Measurements from ENCODE around the gene ZNHIT6. TPM values are rescaled to one million over a fixed set of nuclear protein-coding genes. Genes with fewer than 3 reads are reported as not detected.

Gene ZNHIT6
- polyA plus RNA-seq, 1 donor, result 17.5 TPM

GRCh38 chr1:85616736-85617135 lies 91.5 kb downstream of the ZNHIT6 start:
- DNase-seq, result no peak

DNA sequence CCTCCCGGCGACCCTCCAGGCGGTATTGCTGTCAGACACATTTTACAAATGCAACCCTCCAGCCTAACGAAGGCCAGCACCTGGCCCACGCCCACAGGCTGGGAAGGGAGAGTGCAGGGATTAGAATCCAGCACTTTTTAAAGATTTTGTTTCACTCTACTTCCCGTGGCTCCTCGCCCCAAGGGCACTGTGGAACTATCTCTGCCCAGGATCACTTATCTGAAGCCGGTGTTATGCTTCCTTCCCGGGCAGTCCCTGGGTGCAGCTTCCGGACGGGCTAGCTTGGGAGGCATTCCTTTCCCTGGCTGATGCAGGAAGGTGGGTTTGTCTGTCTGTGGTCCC lies 91.9 kb downstream of the ZNHIT6 start:
- no peak for DNase-seq

DNA sequence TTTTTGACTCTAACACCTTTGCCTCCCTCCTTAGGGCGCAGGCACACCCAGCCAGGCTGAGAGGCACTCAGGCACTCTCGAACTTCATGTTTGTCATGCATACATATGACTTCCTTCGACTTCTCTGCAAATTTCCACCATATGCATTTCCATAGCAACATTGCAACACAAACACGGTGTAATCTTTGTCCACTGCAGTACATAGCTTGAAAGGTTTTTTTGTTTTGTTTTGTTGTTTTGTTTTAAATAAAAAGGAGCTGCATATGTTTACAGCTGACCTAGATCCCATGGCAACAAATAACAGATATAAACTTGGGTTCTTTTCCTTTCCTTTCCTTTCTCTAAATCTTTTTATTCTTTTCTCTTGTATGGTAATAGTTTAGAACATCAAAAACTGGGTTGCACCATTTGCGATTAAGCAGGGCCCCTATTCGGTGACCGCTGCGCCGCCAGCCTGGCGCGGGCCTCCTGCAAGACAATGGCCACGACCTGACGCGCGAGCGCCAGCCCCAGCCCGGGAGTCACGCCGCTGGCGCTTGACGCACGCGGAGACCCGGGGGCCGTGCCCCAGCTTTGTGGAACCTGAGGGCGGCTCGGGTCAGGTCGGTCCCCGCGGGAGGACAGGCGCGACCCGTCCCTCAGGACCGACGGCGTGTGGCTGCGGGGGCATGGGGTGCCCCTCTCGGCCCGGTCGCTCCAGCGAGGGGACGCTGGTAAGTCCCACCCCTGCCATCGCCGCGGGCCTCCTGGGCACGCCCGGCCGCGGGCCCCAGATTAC lies 92.5 kb downstream of the ZNHIT6 start:
- peak; percentile 43 for DNase-seq

DNA sequence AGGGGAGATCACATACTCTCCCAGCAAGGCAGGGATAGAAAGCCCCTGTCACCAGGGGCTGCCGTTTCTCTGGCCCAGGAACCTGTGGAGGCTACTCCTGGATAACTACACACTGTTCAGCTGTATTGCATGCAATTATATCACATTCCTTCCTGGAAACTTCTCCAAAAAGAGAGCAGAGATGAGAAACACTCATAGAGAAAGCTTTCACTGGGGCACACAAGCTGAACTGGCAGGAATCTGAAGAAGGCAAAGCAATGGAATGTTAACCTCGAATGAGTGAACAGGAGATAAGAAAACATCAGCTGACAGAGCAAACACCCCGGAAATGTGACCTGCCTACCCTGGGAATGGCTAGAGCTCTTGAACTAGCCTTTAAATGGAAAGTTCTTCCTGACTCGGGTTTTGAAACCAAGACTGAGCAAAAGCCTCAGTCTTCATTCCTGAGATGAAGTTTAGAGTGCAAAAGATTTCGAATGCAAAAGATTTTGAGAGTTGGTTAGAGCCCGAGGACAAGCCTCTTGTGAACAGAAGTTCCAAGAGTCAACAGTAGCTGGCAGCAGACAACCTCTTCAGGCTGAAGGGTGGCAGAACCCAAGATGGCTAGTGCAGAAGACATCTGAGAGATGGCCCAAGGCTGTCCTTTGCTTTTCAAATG lies 95.4 kb downstream of the ZNHIT6 start:
- no peak for DNase-seq

GRCh38 chr1:85611856-85612255 lies 96.4 kb downstream of the ZNHIT6 start:
- DNase-seq, result peak; percentile 47

DNA sequence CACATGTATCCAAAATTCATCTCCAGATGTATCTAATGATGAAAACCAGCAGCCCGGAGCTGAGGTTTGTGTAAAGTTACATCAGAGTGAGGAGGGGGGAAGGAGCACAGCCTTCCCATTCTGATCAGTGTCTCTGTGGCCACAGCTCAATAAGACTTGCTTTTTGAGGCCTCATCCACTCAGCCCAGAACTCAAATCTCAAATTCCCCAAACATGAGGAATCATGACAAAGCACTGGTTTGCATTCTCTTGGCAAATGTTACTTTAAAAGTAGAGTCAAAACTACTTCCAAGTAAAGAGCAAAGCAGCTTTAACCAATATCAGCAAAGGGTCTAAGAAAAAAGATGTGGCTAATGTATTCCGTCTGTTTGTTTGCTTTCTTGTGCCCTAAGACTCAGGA lies 96.8 kb downstream of the ZNHIT6 start:
- DNase-seq, result peak; percentile 71

- DNase-seq, result no peak
Observed at GRCh38 chr1:85609976-85610375, 98.3 kb downstream of the ZNHIT6 start.

- no peak for DNase-seq
Observed at GRCh38 chr1:85608851-85609250, 99.4 kb downstream of the ZNHIT6 start.

DNA sequence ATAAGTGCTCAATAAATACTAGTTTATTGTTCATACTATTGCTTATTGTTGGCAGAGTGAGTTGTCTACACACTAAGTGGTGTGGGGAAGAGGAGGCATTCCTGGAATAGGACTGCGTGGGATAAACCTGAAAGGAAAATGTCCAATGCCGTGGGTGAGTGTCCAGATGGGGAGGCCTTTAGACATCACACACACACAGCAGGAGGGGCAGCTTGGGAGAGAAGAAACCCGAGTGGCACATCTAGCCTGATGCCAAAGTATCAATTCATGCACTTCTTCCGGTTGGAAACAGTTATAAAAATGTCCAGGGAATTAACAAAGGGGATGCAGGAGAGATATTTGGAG lies 100.3 kb downstream of the ZNHIT6 start:
- DNase-seq, result no peak

DNA sequence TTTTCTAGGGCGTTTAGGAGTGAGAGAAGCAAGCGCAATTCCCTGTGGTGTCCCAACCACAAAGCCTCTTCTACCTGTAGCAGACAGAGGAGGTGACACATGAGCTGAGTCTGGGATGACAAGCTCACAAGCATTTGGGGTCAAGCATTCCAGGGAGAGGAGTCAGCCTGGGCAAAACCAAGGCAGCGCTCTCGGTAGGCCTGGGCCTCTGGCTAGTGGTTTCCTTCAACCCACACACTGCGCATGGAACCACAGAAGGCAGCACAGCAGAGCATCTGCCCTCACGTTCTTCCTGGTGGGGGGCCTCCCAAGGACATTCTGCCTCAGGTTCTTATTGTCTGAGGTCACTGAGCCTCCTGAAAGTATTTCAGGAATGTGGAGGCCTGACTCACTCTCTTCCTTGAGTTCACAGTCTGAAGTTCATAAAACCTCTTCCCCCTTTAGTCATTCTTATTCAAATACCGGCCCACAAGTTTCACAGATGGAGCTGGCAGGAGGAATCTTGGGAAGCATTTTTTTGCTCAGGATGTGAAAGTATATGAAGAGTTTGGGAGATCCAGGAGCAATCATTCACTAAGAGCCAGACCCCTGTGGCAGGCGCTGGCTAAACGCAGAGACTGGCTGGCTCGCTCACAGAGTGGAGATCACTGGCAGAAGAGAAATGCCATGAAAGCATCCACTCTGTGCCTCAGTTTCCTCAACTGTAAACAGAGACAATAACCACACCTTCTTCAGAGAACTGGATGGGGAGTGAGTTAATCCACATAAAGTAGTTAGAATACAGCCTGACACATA lies 100.9 kb downstream of the ZNHIT6 start:
- DNase-seq, result no peak

DNA sequence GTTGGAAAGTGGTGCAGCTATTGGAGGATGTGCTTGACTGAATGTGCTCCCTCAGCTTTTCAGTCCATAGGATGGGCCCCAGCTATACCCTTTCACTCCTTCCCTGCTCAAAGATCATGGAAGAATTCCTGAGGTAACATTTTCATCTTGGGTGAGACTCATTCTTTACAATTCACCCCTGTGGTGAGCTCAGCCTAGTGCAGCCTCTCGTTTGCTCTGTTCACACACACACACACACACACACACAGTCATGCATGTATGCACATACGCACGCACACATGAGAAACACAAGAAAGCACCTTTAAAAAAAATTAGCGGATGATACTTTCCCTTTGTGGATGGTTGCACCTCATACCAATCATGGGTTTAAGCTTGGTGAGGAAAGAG lies 101.8 kb downstream of the ZNHIT6 start:
- DNase-seq, result no peak

- no peak for DNase-seq
Observed at GRCh38 chr1:85605484-85606413, 102.5 kb downstream of the ZNHIT6 start.

- DNase-seq, result no peak
Observed at GRCh38 chr1:85604298-85604997, 103.8 kb downstream of the ZNHIT6 start.

GRCh38 chr1:85603086-85603880 lies 105.0 kb downstream of the ZNHIT6 start:
- no peak for DNase-seq

DNA sequence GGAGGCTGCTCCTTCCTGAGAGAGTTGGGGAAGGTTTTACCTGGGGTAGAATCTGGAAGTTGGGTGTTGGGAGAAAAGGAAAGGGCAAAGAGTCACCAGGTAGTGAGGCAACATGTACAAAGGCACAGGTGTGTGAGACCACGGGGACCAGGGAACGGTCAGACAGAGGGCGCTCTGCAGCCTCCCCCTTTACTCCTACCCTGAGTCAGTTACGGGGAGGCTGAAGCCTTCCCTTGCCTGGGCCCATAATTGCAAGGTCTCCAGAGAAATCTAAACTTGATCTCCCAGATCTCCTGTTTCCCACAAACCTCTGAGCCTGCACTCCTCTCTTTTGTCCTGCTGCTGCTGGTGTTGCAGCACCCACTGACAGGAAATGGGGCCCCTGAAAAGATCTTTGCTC lies 105.7 kb downstream of the ZNHIT6 start:
- DNase-seq, result no peak

- no peak for DNase-seq
Observed at GRCh38 chr1:85601901-85602300, 106.3 kb downstream of the ZNHIT6 start.

GRCh38 chr1:85599681-85600080 lies 108.6 kb downstream of the ZNHIT6 start:
- DNase-seq, result no peak

All from hindlimb muscle (tissue), 1 donor.